Activated CD4-positive, CD25-positive, alpha-beta regulatory T cell treated with anti-CD3 and anti-CD28 coated beads, Interleukin-2, amount 50 U/mL, for 16 hours (primary cell): ENCODE results near the gene IL36B.

Source experiments
- DNase-seq: peaks from one replicate; pipeline ENCODE4 v3.0.0-alpha.2; 2020; ENCODE audit warnings: low read depth, low spot score

IL36B gene

GRCh38 chr2:113056521-113056920 is 3.9 kb upstream of the IL36B start:
- DNase-seq, result no peak

GRCh38 chr2:113054066-113054465 is 1.4 kb upstream of the IL36B start:
- DNase-seq, result no peak

GRCh38 chr2:113053666-113054065 is 999 bp upstream of the IL36B start:
- DNase-seq, result no peak

- no peak for DNase-seq
Measured at GRCh38 chr2:113050921-113051895, 1.5 kb downstream of the IL36B start.

- DNase-seq, result no peak
Measured at GRCh38 chr2:113046465-113046864, 6.2 kb downstream of the IL36B start.

- no peak for DNase-seq
Measured at GRCh38 chr2:113041871-113042270, 10.8 kb downstream of the IL36B start.

- DNase-seq, result no peak
Measured at GRCh38 chr2:113039719-113040118, 12.9 kb downstream of the IL36B start.

- no peak for DNase-seq
Measured at GRCh38 chr2:113039158-113039557, 13.5 kb downstream of the IL36B start.

- DNase-seq, result no peak
Measured at GRCh38 chr2:113038291-113038690, 14.4 kb downstream of the IL36B start.

GRCh38 chr2:113036763-113037162 is 15.9 kb downstream of the IL36B start:
- DNase-seq, result no peak

GRCh38 chr2:113034016-113034415 is 18.7 kb downstream of the IL36B start:
- DNase-seq, result no peak

- DNase-seq, result no peak
Measured at GRCh38 chr2:113032737-113033136, 19.9 kb downstream of the IL36B start.

GRCh38 chr2:113028112-113028511 is 24.6 kb downstream of the IL36B start:
- DNase-seq, result no peak

- DNase-seq, result no peak
Measured at GRCh38 chr2:113027691-113028090, 25.0 kb downstream of the IL36B start.

GRCh38 chr2:113025737-113026136 is 26.9 kb downstream of the IL36B start:
- DNase-seq, result no peak

GRCh38 chr2:113024764-113025163 is 27.9 kb downstream of the IL36B start:
- DNase-seq, result no peak

GRCh38 chr2:113021312-113021711 is 31.4 kb downstream of the IL36B start:
- no peak for DNase-seq

- DNase-seq, result no peak
Measured at GRCh38 chr2:113018509-113018908, 34.2 kb downstream of the IL36B start.

- no peak for DNase-seq
Measured at GRCh38 chr2:113015655-113016054, 37.0 kb downstream of the IL36B start.

GRCh38 chr2:113015042-113015441 is 37.6 kb downstream of the IL36B start:
- no peak for DNase-seq

- DNase-seq, result no peak
Measured at GRCh38 chr2:113014067-113014466, 38.6 kb downstream of the IL36B start.

- no peak for DNase-seq
Measured at GRCh38 chr2:113013336-113013661, 39.4 kb downstream of the IL36B start.
